HepG2 (cell line): Measurements from ENCODE around the gene FCHSD1. TPM values are rescaled to one million over a fixed set of nuclear protein-coding genes. Genes with fewer than 3 reads are reported as not detected.

Experiments used
- ATAC-seq: fragments of 200-7000 bp; cut with Tn5 transposase; 3 replicates; pipeline ENCODE4 v1.9.1; 2020; ENCODE audit warnings: mild to moderate bottlenecking, moderate library complexity
- BruUV-seq: library from RNA; stranded (reverse); fragments of 400-500 nt; replicated peaks from 2 replicates; lab custom pipeline; 2021; lab: Mats Ljungman, UMichigan
- CTCF ChIA-PET: fragments of 300-600 bp; formaldehyde crosslinking; extraction: SDS; loops from one replicate; lab custom pipeline; 2021; ENCODE audit warnings: low total read pairs, inconsistent platforms, low intra/inter-chr PET ratio; lab: Yijun Ruan, JAX
- POLR2A ChIA-PET: fragments of 350-600 bp; sonication (Branson Sonifier 250); formaldehyde crosslinking; loops from one replicate; lab custom pipeline; 2020; ENCODE audit warnings: antibody characterized with exemption, inconsistent platforms; lab: Yijun Ruan, JAX
- DNase-seq: peaks from one replicate; pipeline ENCODE4 v3.0.0-alpha.2; 2015; ENCODE audit warnings: low spot score
- FAIRE-seq: peaks from 3 replicates; lab custom pipeline; 2011; peaks lifted over from hg19 to GRCh38; lab: Jason Lieb, UNC
- H2AFZ ChIP-seq: one replicate; pipeline ENCODE4 v1.6.1; 2011; ENCODE audit warnings: low read length, inconsistent platforms
- H3K27ac ChIP-seq: fragments of 300-600 bp; 3 replicates; pipeline ENCODE4 v1.8.0; 2011; ENCODE audit warnings: mixed run types, mild to moderate bottlenecking, mixed read lengths, low read length, inconsistent platforms; ENCODE audit not compliant: insufficient read depth; ENCODE audit errors: extremely low read length
- H3K27me3 ChIP-seq, 2 experiments: fragments of 200-600 bp in 1 of 2; 2 replicates in 1 of 2; 3 replicates in 1 of 2; pipeline versions ENCODE4 v1.6.0 to v1.8.0; 2011; ENCODE audit warnings: low read length in 2 of 2, mild to moderate bottlenecking in 2 of 2, moderate library complexity in 2 of 2, inconsistent platforms in 1 of 2; ENCODE audit not compliant: insufficient read depth in 2 of 2, control insufficient read depth in 1 of 2
- H3K36me3 ChIP-seq, 2 experiments: fragments of 200-600 bp in 1 of 2; replicated peaks in 1 of 2; 2 replicates in 1 of 2; 3 replicates in 1 of 2; pipeline versions ENCODE4 v1.5.1 to v1.8.0; 2011; ENCODE audit warnings: low read length in 2 of 2, inconsistent platforms in 1 of 2; ENCODE audit not compliant: insufficient read depth in 2 of 2, control insufficient read depth in 1 of 2
- H3K4me1 ChIP-seq: 2 replicates; pipeline ENCODE4 v1.5.1; 2012; ENCODE audit warnings: low read length, inconsistent platforms; ENCODE audit not compliant: insufficient read depth
- H3K4me2 ChIP-seq: 2 replicates; pipeline ENCODE4 v1.6.0; 2011; ENCODE audit warnings: low read depth, low read length, inconsistent platforms
- H3K4me3 ChIP-seq, 3 experiments: fragments of 200-600 bp in 1 of 3; sonication (generic), shearing (Covaris generic) in 1 of 3; replicated peaks in 1 of 3; 2 replicates each; pipeline ENCODE4 v1.5.1; 2011 to 2016; ENCODE audit warnings: low read length in 3 of 3, inconsistent platforms in 2 of 3, low read depth in 2 of 3, mild to moderate bottlenecking in 2 of 3, control low read depth in 1 of 3, mixed read lengths in 1 of 3; ENCODE audit not compliant: insufficient read depth in 1 of 3
- H3K79me2 ChIP-seq: one replicate; pipeline ENCODE4 v1.6.1; 2011; ENCODE audit warnings: low read length, inconsistent platforms; ENCODE audit not compliant: insufficient read depth
- H3K9ac ChIP-seq: 2 replicates; pipeline ENCODE4 v1.6.0; 2011; ENCODE audit warnings: mild to moderate bottlenecking, low read depth, low read length, inconsistent platforms; ENCODE audit not compliant: insufficient read depth
- H3K9me3 ChIP-seq: 2 replicates; pipeline ENCODE4 v1.5.1; 2012; ENCODE audit warnings: mild to moderate bottlenecking, low read length
- H4K20me1 ChIP-seq: 2 replicates; pipeline ENCODE4 v1.6.0; 2011; ENCODE audit warnings: inconsistent platforms, mild to moderate bottlenecking, low read length, moderate library complexity; ENCODE audit not compliant: insufficient read depth
- AHR ChIP-seq: IDR thresholded peaks from 2 replicates; pipeline ENCODE4 v1.6.1; 2018; ENCODE audit warnings: missing genetic modification reagents, missing compliant biosample characterization
- BRF2 ChIP-seq: sonication (generic); formaldehyde crosslinking; IDR thresholded peaks from 2 replicates; pipeline ENCODE4 v1.8.1; 2022; ENCODE audit warnings: mild to moderate bottlenecking, missing genetic modification reagents
- EZH2 ChIP-seq: conservative IDR thresholded peaks from 2 replicates; pipeline ENCODE4 v1.6.1; 2012; ENCODE audit warnings: mild to moderate bottlenecking, low read depth, low read length, moderate library complexity
- HBP1 ChIP-seq: IDR thresholded peaks from 2 replicates; pipeline ENCODE4 v1.6.1; 2016; ENCODE audit warnings: low read depth, control low read depth
- IKZF4 ChIP-seq: sonication (generic); formaldehyde crosslinking; IDR thresholded peaks from 2 replicates; pipeline ENCODE4 v1.5.1; 2020; ENCODE audit warnings: borderline replicate concordance, mild to moderate bottlenecking, low read depth, missing genetic modification reagents; ENCODE audit errors: not compliant biosample characterization
- KLF15 ChIP-seq: sonication (generic); formaldehyde crosslinking; IDR thresholded peaks from 2 replicates; pipeline ENCODE4 v1.8.1; 2023; ENCODE audit warnings: borderline replicate concordance, mild to moderate bottlenecking, inconsistent platforms, missing genetic modification reagents, mixed read lengths
- PHF21A ChIP-seq: sonication (generic); formaldehyde crosslinking; IDR thresholded peaks from 2 replicates; pipeline ENCODE4 v1.5.0; 2020; ENCODE audit warnings: mild to moderate bottlenecking, missing genetic modification reagents
- SOX6 ChIP-seq, 2 experiments: fragments of 450-650 bp in 1 of 2; sonication (generic) in 1 of 2; formaldehyde crosslinking in 1 of 2; IDR thresholded peaks; 2 replicates each; pipeline versions ENCODE4 v1.4.0 to v1.6.1; 2017 to 2020; ENCODE audit warnings: antibody characterized with exemption in 1 of 2, mild to moderate bottlenecking in 1 of 2, missing genetic modification reagents in 1 of 2
- STAT5B ChIP-seq: sonication (generic); formaldehyde crosslinking; IDR thresholded peaks from 2 replicates; pipeline ENCODE4 v1.4.0; 2020; ENCODE audit warnings: missing genetic modification reagents
- ZKSCAN8 ChIP-seq: IDR thresholded peaks from 2 replicates; pipeline ENCODE4 v1.6.1; 2016; ENCODE audit warnings: borderline replicate concordance, missing genetic modification reagents, missing compliant biosample characterization
- ZNF546 ChIP-seq: sonication (generic); formaldehyde crosslinking; conservative IDR thresholded peaks from 2 replicates; pipeline ENCODE4 v1.8.1; 2023; ENCODE audit warnings: mild to moderate bottlenecking, missing genetic modification reagents
- ZNF572 ChIP-seq: sonication (generic); formaldehyde crosslinking; IDR thresholded peaks from 2 replicates; pipeline ENCODE4 v1.5.1; 2020; ENCODE audit warnings: mild to moderate bottlenecking, missing genetic modification reagents
- ZNF605 ChIP-seq: sonication (generic); formaldehyde crosslinking; IDR thresholded peaks from 2 replicates; pipeline ENCODE4 v1.8.0; 2022; ENCODE audit warnings: mild to moderate bottlenecking, missing genetic modification reagents
- ZNF747 ChIP-seq: sonication (generic); formaldehyde crosslinking; IDR thresholded peaks from 2 replicates; pipeline ENCODE4 v1.8.1; 2023; ENCODE audit warnings: missing genetic modification reagents, mild to moderate bottlenecking, borderline replicate concordance
- ZNF770 ChIP-seq: sonication (generic); formaldehyde crosslinking; IDR thresholded peaks from 2 replicates; pipeline ENCODE4 v1.5.0; 2020; ENCODE audit warnings: mild to moderate bottlenecking, missing genetic modification reagents
- ZZZ3 ChIP-seq: sonication (generic); formaldehyde crosslinking; IDR thresholded peaks from 2 replicates; pipeline ENCODE4 v1.4.0; 2020; ENCODE audit warnings: missing genetic modification reagents, mild to moderate bottlenecking, borderline replicate concordance
- WGBS: methylation state at CpG from one replicate; pipeline ENCODE4 v1.1.6; 2017; ENCODE audit warnings: low lambda C conversion rate; 5-methylcytosine and 5-hydroxymethylcytosine counted together
- in situ Hi-C: cut with HindIII; loops from 2 replicates; pipeline ENCODE4 v1.10.0; 2017; ENCODE audit warnings: low pct_unique_long_range_greater_than_20kb; ENCODE audit not compliant: extremely low pct_ligation_motif_present
- intact Hi-C: fragments of 100-400 bp; cut with micrococcal nuclease; formaldehyde crosslinking; loops from one replicate; pipeline ENCODE4 v1.10.0; 2022; ENCODE audit not compliant: unreplicated experiment
- polyA plus RNA-seq, 8 experiments: library from polyadenylated mRNA; depleted of rRNA in 3 of 8; stranded (reverse) in 7 of 8; unstranded in 1 of 8; fragments of >200 nt; fragmentation: Illumina TruSeq in 4 of 8; extraction: Trizol in 4 of 8; gene quantifications; 2 replicates each; pipeline versions ENCODE4 v1.2.1 to v1.2.3, GENCODE V29; 2011 to 2016; ENCODE audit warnings: low read depth in 4 of 8, missing spikeins in 1 of 8, mixed read lengths in 1 of 8; ENCODE audit not compliant: insufficient read depth in 1 of 8
- total RNA-seq, 5 experiments: library from RNA; depleted of rRNA; stranded (reverse); fragments of >200 nt; fragmentation: Illumina TruSeq; extraction: Trizol; gene quantifications; 2 replicates each; pipeline ENCODE4 v1.2.3, GENCODE V29; 2016; ENCODE audit warnings: low read depth in 1 of 5
- TF ChIP-seq, protein P1 (sequence below): sonication (generic); formaldehyde crosslinking; IDR thresholded peaks from 2 replicates; pipeline ENCODE4 v1.5.1; 2020; ENCODE audit warnings: missing genetic modification reagents, mild to moderate bottlenecking, borderline replicate concordance

FCHSD1 gene
- total and polyA plus RNA-seq, 2 of the 13 experiments (the other 11 are each of a cell fraction or from before 2014, with no cell fraction given): 5.5 to 15.4 TPM

- DNase-seq: no peak
- H3K4me2 ChIP-seq: no peak overlapping the region
- CTCF ChIA-PET: no interaction called here
- H3K27ac ChIP-seq: no peak overlapping the region
- no peak overlapping the region for H3K4me3 ChIP-seq
- peaks cover 29% of the 10 kb centered on the region for H3K4me1 ChIP-seq
- TF ChIP-seq BRF2 (CRISPR knock-in tag) (no peak), ZNF605 (CRISPR knock-in tag) (no peak), PHF21A (CRISPR knock-in tag) (no peak), HBP1 (CRISPR knock-in tag) (no peak), KLF15 (no peak), AHR (CRISPR knock-in tag) (no peak), ZZZ3 (no peak), STAT5B (CRISPR knock-in tag) (no peak), EZH2 (no peak), IKZF4 (CRISPR knock-in tag) (no peak), SOX6 (IDR thresholded peaks at IDR 0.05) (no peak), SOX6 (CRISPR knock-in tag; IDR thresholded peaks at IDR 0.05) (no peak), ZNF572 (CRISPR knock-in tag) (no peak), ZNF747 (no peak), ZKSCAN8 (CRISPR knock-in tag) (no peak), ZNF546 (CRISPR knock-in tag) (no peak), ZNF770 (CRISPR knock-in tag) (no peak)
- TF ChIP-seq, protein P1, sequence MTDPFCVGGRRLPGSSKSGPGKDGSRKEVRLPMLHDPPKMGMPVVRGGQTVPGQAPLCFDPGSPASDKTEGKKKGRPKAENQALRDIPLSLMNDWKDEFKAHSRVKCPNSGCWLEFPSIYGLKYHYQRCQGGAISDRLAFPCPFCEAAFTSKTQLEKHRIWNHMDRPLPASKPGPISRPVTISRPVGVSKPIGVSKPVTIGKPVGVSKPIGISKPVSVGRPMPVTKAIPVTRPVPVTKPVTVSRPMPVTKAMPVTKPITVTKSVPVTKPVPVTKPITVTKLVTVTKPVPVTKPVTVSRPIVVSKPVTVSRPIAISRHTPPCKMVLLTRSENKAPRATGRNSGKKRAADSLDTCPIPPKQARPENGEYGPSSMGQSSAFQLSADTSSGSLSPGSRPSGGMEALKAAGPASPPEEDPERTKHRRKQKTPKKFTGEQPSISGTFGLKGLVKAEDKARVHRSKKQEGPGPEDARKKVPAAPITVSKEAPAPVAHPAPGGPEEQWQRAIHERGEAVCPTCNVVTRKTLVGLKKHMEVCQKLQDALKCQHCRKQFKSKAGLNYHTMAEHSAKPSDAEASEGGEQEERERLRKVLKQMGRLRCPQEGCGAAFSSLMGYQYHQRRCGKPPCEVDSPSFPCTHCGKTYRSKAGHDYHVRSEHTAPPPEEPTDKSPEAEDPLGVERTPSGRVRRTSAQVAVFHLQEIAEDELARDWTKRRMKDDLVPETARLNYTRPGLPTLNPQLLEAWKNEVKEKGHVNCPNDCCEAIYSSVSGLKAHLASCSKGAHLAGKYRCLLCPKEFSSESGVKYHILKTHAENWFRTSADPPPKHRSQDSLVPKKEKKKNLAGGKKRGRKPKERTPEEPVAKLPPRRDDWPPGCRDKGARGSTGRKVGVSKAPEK (CRISPR knock-in tag): no peak
- in situ Hi-C loops (loop anchor here (5.0 kb wide), 1 partner anchor 46 kb away; no protein-coding TSS in a partner anchor), intact Hi-C loops (loop anchor here (1.0 kb wide), 1 partner anchor 46 kb away; no protein-coding TSS in a partner anchor)
- no peak overlapping the region for H2AFZ ChIP-seq
- WGBS: 95% methylated on average over 2 of the region's 2 CpGs
- no peak for FAIRE-seq
- no TSS peak for BruUV-seq
- POLR2A ChIA-PET: interaction anchor here (2.9 kb wide), 1 partner anchor 19 kb away, joined by 35 read pairs; the partner anchor contains the start of gene DIAPH1
- no peak for ATAC-seq
- H3K9me3 ChIP-seq: no peaks in the 10 kb centered on the region
- peaks cover 7% of the 10 kb centered on the region for H4K20me1 ChIP-seq
- H3K9ac ChIP-seq: no peak overlapping the region
- H3K27me3 ChIP-seq: no peaks in the 10 kb centered on the region; a peak in 1 of 5 replicates
- H3K36me3 ChIP-seq: peaks cover 2 to 19% of the 10 kb centered on the region in 2 experiments; a peak in 1 of 5 replicates
- H3K79me2 ChIP-seq: peaks cover 28% of the 10 kb centered on the region
Observed at GRCh38 chr5:141638771-141639170, 12.4 kb downstream of the FCHSD1 start.
